Activated CD4-positive, alpha-beta T cell treated with anti-CD3 and anti-CD28 coated beads, Interleukin-2, amount 50 U/mL, for 16 hours (primary cell): ENCODE measurements around the gene PIGO.

ENCODE experiments used
- DNase-seq: peaks from one replicate; pipeline ENCODE4 v3.0.0-alpha.2; 2020

The PIGO gene

DNA sequence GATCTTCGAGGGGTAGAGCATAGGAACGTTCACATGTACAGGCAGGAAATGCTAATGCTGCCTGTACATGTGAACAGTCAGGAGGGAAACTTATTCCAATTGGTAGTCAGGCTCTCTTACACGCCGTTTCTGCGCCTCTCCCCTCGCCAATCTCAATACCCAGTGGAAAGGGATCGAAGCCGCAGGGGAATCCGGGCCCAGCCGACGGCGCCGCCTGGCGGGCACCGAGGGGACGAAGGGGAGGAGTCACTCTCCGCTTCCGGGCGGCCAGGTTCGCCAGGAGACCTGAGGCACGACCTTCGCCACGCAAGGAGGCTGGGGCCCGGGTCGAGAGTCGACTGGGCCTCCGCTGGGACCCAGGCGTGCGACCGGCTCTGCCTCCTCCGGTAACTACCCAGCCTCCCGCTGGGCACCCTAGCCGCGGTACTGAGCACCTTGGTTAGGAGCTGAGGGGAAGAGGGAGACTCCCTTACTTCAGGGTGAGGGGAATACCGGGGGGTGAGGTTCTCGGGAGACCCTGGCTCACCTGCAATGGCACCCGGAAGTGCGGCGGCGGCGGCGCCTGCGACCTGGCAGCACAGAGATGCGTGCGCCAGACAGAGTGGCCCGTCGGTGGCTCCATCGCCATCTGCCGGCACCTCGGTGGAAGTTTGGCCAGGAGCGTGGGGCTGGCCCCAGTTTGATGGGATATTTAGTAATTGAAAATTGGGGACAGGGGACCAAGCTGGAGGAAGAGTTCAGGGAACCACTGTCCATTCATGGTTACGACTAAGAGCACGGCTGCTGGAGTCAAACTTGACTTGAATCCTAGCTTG is at the start of gene PIGO:
Gene PIGO (minus strand): TSS at position 557 of the 815 bp plus-strand sequence. CDS start 1,026 bp downstream, outside the sequence.
- DNase-seq, result peak; percentile 92

DNA sequence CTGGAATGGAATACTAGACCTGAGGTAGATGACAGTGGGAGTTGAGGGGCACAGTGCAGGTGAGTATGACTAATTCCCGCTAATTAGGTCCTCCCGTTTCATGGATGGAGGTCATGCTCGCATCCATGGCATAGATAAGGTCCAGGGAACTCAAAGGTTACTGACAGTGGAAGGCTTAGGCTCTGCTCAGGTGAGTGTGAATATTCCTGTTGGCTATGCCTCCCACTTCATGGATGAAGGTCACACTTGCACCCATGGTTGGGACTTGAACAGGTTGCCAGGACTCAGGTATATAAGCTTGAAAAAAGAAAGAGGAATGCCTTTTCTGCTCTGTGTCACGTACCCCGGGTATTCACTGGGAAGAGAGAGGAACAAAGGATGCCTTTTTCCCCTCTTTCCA is 45.6 kb upstream of the PIGO start:
- DNase-seq, result no peak

DNA sequence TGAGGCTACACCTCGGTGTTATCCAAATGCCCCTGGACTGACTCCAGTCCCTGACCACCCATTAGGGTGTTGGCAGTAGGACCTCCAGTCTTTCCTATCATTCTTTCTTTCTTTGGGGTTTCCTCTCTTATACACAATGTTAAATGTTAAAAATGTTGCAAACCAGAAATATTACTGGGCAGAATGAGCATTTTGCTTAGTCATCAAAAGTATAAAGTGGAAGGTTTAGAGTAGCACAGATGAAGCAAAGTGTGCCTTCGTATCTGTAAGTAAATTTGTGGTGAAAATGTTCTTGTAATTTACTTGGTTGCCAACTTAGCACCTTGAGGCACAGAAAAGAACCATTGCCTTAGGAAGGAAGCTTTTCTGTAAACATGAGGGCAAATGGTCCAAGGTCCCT is 43.7 kb upstream of the PIGO start:
- DNase-seq, result no peak

DNA sequence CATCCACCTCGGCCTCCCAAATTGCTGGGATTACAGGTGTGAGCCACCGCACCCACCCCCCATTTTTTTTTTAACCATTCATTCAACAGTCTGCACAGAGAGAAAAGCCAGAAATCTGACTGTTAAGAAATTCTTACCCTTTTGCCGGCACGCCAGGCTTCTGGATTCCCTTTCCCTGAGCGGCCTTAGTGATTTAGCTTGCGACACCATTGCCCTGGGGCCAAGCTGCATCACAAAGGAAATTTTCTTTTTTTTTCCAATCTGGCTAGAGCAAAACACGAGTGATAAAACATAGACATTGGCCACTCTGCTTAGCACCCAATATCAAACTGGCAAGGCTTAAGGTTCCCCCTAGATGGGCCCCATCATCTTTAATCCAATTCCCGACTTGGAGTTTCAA is 40.5 kb upstream of the PIGO start:
- no peak for DNase-seq

DNA sequence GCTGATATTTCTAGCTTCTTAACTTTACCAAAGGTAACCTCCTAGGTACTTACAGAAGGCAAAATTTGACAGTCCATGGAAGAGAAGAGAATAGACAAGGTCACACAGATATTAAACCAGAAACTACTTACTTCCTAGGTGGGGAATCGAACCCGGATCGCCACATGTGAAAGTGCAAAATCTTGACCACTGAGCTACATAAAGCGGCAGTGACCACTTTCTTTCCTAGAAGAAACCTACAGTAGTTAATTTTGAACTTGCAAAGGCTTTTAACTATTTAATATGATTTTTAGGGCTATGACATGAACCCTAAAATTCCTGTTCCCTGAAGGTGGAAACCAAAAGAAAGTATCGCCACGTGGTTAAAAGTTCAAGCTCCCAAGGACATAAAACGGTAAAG is 39.6 kb upstream of the PIGO start:
- DNase-seq, result no peak

DNA sequence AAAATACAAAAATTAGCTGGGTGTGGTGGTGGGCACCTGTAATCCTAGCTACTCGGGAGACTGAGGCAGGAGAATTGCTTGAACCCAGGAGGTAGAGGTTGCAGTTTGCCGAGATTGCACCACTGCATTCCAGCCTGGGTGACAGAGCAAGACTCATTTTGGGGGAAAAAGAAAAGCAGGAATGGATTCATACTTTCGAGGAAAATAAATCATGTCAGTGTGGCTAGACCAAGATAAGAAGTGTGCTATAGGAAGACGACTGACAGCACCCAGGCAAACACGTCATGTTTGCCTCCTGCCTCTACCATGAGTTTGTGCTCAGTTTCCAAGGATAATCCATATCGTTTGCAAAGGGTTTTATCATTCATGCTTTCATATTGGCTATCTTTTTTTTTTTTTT is 38.5 kb upstream of the PIGO start:
- DNase-seq, result no peak

DNA sequence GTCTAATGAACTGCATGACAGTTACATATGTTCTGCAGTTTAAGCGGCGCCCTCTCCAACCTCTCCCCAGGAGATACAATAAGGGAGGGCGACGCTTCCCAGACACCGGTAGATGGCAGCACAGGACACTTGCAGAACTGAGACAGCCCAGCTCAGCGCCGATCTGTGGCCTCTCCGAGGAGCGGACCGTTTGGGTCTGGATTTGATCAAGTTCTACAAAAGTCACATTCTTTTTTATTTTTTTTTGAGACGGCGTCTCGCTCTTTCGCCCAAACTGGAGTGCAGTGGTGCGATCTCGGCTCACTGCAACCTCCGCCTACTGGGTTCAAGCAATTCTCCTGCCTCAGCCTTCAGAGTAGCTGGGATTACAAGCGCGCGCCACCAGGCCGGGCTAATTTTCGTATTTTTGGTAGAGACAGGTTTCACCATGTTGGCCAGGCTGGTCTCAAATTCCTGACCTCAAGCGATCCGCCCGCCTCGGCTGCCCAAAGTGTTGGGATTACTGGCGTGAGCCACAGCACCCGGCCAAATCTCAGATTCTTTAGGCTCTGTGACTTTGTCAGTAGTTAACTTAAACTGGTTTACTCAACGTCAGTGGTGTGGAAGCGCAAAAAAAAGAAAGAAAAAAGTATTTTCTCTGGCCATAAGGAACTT is 20.6 kb upstream of the PIGO start:
- peak; percentile 92 for DNase-seq

DNA sequence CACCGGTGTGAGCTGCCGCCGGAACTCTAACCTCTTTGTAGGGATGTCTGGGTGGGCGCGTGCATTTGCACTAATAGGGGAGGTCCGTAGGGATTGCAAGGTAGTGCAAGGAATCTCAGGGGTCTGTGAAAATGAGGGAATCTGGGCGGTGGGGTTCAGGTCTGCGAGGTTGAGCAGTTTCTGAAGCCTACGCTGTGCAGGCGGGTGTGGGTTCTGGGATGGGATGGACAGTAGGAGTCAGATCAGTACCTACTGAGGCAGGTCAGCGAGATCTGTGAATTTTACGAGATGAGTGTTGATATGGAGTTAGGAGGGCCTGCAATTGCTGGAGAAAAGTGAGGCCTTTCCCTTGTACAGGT is 20.1 kb upstream of the PIGO start:
- no peak for DNase-seq

DNA sequence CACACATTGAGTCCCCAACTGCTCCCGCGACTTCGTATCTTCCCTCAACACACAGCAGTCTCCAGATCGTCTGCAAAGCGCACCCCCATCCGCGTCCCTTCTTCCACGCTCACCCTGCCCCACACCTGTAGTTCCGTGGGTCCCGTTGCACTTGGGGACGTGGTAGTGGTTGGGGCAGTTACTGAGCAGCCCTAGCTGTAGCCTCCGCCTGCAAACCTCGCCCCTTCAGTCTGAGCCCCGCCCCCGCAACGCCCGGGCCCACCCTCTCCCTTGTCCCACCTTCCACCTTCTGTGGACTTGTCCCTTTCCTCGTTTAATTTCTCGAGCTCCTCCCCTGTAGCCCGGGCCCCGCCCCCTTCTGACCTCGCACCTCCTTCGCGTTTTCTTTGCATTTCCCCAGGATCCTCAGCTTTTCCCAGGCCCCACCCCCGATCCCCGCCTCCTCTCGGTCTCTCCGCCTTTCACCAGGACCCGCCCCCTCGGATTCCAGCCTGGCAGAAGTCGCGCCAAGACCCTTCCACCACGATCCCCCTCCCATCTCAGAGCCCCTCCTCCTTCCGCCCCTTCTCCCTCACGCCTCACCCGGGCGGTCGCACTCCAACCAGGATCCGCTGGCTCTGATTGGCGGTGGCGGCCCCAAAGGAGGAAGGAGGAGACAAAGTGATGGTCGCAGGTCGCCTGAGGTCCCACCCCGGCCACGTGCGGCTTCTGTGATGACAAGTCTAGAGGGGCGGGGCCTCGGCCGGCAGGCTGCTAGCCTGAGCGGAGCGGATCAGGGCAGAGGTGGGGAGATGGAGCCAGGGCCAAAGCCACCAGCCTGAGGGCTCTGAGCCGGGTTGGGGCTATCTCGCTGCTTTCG is 19.5 kb upstream of the PIGO start, which contains the start of gene ATOSB:
Gene ATOSB (minus strand): TSS at position 183 of the 859 bp plus-strand sequence. CDS start 7,588 bp downstream, outside the sequence.
- peak; percentile 93 for DNase-seq

DNA sequence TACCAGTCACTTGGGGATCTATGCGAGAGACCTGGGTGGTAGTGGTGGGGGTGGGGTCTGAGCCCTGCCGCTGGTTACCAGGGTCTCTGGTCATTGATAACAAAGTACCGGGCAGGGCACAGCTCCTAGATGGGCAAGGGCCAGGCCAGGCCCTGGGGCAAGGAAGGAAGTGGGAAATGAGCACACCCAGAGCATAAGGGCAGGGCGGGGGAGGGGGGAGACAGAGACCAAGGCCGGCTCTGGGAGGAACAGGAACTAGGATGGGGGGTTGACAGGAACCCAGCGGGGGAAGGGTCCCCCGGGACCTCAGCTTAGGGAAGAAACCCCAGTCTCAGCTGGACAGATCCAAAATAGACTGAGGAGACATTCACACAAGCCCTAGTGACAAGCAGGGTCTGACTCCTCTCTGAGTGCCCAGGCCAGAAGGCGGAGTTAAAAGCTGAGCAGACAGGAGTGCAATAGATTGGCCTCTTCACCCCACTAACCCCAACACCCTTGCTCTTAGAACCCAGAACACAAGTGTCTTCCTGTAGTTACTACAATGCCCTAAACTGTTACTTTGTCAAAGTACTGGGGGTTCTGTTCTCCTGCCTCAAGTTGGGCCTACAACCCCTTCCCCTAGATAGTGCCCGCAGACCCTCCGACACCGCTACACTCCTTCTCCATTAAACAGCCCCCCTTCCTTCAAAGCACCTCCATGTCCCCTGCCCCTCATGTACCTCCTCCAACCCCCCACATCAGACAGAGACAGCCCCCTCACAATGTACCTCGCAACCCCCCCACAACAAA is 18.6 kb upstream of the PIGO start:
- peak; percentile 47 for DNase-seq

DNA sequence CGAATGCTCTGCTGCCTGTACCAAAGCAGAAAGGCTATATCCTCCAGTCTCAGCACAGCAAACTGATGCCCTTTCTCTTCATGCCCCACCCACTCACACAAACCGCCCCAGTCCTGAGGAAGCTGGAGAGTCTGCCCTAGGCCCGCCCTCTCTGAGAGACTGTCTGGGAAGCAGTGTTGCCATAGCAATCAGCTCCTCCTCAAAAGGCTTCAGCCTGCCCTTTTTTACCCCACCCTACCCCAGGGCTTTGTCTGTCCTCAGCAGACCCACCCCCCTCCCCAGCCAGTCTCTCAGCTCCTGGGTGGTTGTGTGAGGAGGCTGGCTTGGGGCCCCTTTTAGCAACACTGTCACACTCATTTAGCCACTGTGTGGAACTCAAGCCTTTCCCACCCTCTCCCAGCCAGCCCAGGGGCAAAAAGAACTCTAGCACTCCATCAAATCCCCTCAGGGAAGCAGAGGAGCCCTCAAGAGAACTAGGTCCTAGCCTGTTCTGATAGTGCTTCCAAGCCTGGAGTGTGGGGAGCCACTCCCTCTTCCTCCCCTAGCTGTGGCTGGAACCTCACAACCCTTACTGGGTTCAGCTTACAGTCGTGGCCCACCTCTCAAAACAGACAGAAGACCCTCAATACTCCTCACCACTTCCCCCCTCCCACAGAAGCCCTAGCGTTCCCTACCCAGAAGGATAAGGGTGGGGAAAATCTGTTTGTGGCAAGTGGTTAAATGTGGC is 17.9 kb upstream of the PIGO start:
- DNase-seq, result peak; percentile 77

DNA sequence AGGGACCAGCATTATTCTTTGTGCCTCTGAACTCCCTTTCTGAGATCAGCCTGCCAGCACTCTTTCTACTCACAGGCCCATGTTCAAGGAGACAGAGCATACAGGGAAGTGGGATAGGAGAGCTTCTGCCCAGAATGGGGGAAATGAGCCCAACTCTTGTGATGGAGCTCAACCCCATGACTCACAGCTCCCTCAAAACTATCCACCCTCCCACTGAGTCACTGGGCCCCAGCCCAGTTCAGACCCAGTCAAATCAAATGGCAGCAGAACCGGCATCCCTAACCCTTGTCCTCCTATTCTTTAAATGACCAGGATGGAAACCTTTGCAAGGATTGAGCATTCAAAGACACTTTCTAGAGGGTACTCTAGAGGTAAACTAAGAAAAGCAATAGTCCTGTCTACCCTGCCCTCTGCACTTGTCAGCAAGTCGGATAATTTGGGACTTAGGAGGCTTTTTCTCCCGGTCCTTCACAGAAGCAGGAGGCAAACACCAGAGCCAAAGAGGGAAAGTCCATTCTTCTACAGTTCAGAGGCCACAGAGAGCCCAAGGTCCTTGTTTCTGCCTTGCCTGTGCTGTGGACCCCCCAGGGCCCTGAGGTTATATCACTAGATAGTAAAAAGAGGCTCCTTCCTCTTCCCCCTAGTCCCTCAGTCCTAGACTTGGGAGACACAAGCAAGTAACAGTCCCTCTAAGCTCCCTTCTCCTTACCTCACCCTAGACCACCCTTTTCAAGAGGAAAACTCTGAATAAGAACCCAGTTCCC is 16.0 kb upstream of the PIGO start:
- no peak for DNase-seq

DNA sequence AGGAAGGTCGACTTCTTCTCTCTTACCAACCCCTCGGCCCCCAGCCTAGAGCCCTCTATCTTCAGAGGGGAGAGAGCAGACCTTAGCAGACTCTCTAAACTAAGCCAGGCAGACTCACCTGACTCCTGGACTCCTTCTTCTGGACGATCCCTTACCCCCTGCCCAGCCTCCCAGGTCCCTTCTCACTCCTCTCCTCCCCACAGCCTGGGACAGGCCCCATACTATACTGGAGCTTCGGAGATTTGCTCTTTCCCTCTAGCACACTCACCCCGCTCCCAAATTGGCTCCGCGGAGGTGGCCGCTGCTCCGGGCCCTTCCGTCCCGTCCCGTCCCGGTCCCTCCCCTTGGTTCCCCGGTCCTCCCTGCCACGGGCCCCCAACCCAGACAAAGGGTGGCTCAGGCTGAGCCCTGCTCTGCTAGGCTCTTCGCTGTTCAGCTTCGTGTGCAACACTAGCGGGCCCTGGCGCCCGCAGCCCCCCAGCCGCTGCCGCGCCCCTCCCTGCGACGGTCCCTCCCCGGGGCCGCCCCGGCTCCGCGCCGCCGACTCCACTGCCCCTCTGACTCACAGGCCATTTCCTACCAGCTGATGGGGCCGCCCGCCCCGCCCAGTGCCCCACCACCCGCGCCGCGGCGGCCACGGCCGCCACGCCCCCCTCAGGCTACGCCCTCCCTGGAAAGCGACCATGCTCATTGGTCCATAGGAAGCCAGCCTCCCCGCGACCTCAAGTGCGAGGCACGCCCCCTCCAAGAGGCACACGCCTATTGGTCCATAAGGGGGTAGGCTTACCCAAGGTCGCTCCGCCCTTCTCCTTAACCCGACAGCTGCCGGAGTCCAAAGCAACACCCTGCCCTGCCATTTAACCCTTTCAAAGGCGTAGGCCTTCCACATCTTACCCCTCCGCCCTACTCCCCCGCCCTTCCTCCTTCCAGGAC is 14.9 kb upstream of the PIGO start:
- peak; percentile 98 for DNase-seq

DNA sequence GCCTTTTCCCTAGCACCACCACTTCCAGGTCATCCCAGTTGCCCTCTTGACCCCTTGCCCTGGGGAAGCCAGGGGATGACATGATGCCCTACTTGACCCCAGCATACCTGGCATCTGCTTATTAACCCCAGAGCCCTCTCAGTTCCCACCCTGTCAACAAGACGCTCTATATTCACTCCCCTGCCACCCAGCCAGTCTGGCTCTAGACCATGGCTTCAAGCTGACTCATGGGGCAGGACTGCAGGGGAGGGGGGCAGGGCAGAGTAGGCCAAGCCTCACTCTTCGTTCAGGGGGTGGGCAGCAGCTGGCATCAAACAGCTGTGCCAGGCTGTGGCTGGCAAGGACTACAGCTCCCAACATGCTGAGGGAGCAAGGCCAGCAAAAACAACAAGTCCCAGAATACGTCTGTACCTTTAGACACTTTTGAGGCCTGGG is 14.0 kb upstream of the PIGO start:
- DNase-seq, result no peak

DNA sequence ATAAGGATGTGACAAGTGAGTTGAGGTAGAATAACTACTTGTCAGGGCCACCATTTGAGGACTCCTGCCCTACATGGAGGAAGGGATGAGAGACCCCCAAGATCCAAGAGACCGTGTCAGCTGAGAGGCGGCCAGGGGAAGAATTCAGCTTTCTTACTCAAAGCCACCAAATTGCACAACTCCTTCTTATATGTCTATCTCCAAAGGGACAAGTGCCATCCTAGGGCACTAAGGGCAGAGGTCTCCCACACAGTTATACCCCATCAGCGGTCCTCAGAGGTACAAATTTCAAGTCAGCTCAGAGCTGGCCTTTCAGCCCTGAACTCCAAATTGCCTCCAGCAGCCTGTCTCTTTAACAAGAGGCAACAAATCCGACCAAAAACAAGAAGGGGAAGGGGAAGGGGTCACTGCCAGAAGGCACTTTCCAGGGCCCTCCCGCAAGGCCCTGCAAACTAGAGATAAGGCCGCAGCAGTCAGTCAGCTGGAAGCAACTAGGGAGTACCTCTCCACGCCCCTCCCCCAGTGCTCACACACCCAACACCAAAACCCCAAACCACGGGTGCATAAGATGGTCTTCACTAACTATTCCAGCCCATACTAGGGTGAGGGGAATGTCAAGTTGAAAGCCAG is 12.7 kb upstream of the PIGO start:
- no peak for DNase-seq

DNA sequence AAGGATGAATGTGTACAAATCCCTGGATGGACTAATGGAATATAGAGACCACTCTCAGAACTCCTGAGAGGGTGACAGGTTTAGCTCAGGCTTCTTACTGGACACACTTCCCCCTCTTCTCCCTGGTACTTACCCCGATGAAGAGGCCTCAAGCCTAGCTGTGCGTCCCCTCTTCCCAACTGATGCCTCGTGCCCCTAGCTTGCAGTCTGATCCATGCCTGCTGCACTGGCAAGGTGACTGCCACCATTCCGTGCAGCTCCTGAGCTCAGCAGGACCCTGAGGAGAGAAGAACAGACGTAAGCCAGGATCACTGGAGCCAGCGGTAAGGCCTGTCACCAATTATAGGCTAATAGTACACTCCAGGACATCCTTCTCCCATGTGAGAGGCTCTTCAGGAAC is 12.1 kb upstream of the PIGO start:
- no peak for DNase-seq

DNA sequence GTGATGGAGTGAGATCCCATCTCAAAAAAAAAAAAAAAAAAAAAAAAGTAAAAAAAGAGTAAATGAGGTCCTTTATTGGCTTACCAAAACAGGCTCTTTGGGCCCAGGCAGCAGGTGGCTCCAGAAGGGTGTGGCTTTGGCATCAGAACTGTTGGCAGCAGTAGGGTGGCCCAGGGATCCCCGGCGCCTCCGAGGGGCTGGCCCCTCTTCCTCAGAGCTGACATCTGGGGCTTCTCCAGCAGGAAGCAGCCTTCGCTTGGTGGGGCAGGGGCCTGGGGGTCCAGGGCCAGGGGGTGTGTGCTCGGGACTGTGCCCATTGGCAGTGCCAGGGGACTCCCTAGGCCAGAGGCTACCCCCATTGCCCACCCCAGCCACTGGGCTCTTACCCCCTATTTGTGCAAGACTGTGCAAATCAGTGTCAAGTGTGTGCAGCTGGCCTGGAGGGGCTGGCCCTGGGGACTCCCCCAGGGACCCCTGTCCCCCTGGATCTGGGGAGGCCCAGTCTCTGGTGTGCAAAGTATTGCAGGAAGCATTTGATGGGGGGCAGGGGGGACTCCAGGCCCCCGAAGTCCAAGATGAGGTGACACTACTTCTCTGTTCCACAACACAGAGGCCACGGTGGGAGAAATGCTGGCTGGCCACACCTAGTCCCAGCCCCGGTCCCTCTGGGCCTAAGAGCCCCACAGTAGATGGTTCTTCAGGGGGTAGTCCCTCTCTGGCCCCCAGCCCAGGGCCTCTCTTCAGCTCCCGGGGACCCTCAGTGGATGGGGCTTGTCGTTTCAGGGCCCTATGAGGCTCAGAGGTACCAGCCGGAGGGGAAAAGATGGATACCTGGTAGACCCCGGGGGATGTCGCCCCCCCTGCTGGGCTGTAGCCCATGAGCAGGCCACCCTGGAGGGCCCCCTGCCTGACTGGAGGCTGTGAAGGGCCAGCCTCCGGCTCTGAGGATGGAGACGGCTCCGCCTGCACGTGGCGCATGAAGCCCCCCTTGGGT is 11.2 kb upstream of the PIGO start:
- no peak for DNase-seq

DNA sequence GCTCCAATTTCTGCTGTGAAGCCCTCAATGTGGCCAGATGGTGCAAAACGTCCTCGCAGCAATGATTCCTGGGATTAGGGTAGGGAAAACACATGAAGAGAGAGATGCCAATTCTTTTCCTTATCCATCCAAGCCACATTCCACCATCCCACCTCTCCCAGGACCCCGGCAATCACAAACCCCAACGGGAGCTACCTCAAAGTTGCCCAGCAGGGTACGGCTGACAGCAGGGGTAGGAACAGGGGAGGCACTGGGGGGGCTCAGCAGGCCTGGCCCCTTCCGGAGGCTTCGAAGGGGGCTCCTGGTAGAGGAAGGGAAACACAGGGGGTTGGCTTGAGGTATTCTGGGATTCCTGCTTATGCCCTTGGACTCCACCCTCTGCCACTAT is 9.9 kb upstream of the PIGO start:
- no peak for DNase-seq
